GM12873 (cell line): ENCODE data around the gene FOXE3.

Experiments
- CTCF ChIP-seq: IDR thresholded peaks from 2 replicates; pipeline ENCODE4 v1.5.1; 2012; ENCODE audit warnings: low read depth, mild to moderate bottlenecking, moderate library complexity, low read length, control low read depth; ENCODE audit not compliant: insufficient read depth; ENCODE audit errors: missing control alignments

Gene FOXE3

GRCh38 chr1:47412437-47412836 is 3.6 kb upstream of the FOXE3 start:
- no peak for TF ChIP-seq CTCF

- no peak for TF ChIP-seq CTCF
Observed at GRCh38 chr1:47416319-47417169, 459 bp downstream of the FOXE3 start.

- TF ChIP-seq CTCF: no peak
Observed at GRCh38 chr1:47417170-47418044, 1.3 kb downstream of the FOXE3 start.

- no peak for TF ChIP-seq CTCF
Observed at GRCh38 chr1:47418122-47418521, 2.0 kb downstream of the FOXE3 start.

GRCh38 chr1:47418681-47419325 is 2.7 kb downstream of the FOXE3 start:
- no peak for TF ChIP-seq CTCF

- no peak for TF ChIP-seq CTCF
Observed at GRCh38 chr1:47420547-47420946, 4.5 kb downstream of the FOXE3 start.

GRCh38 chr1:47423872-47424271 is 7.8 kb downstream of the FOXE3 start:
- TF ChIP-seq CTCF: no peak
